Thyroid gland (tissue), 4 donors: ENCODE data around the gene PRKAR2B.

ENCODE experiments used
- CTCF ChIP-seq, 6 experiments: fragments of 200-600 bp in 3 of 6; fragments of 450-650 bp in 3 of 6; sonication (generic) in 3 of 6; IDR thresholded peaks; one replicate each; pipeline ENCODE4 v1.5.1; 2016 to 2019; ENCODE audit warnings: antibody characterized with exemption in 6 of 6, mild to moderate bottlenecking in 2 of 6, inconsistent platforms in 1 of 6, moderate library complexity in 1 of 6
- POLR2A ChIP-seq, 2 donors: fragments of 450-650 bp; IDR thresholded peaks; one replicate each; pipeline ENCODE4 v1.6.1; 2017; ENCODE audit warnings: antibody characterized with exemption in 2 of 2, mild to moderate bottlenecking in 2 of 2, moderate library complexity in 1 of 2

GRCh38 chr7:107047902-107048782, 3.6 kb downstream of the PRKAR2B start:
- TF ChIP-seq CTCF (IDR thresholded peaks at IDR 0.05) (no peak), POLR2A (IDR thresholded peaks at IDR 0.05) (no peak)
